ENCODE data around the gene MED23. TPM values are rescaled to one million over a fixed set of nuclear protein-coding genes. Genes with fewer than 3 reads are reported as not detected.

The MED23 gene
- total and polyA plus RNA-seq, 2 experiments from 2014 or later = 8.6 to 23.6 TPM

GRCh38 chr6:131651782-131652181 is 23.7 kb upstream of the MED23 start:
- no peak overlapping the region for H3K4me3 Mint-ChIP-seq
- Histone ChIP-seq H3K36me3 (ENCODE audit: insufficient read depth) (no peaks in the 10 kb centered on the region), H3K4me1 (ENCODE audit: insufficient read depth) (no peaks in the 10 kb centered on the region), H4K20me1 (replicated peaks; ENCODE audit: insufficient read depth) (no peaks in the 10 kb centered on the region), H3K4me3 (no peak overlapping the region), H2AFZ (no peak overlapping the region), H3F3A (replicated peaks; ENCODE audit: low read depth) (no peaks in the 10 kb centered on the region), H3K27me3 (ENCODE audit: insufficient read depth) (no peaks in the 10 kb centered on the region), H3K9me2 (ENCODE audit: insufficient read depth) (0 out of 2 replicates have a peak, but pooled peaks cover 2% of the 10 kb centered on the region), H3K27ac (ENCODE audit: low read depth) (no peak overlapping the region), H3K4me2 (no peak overlapping the region), H3K79me2 (replicated peaks; ENCODE audit: insufficient read depth) (no peaks in the 10 kb centered on the region)
- TF ChIP-seq NANOG (IDR thresholded peaks at IDR 0.05; ENCODE audit: borderline replicate concordance) (no peak), CREB1 (CRISPR knock-in tag; IDR thresholded peaks at IDR 0.05; ENCODE audit: low read depth) (no peak), ZNF114 (CRISPR knock-in tag; IDR thresholded peaks at IDR 0.05) (no peak), POLR2AphosphoS5 (IDR thresholded peaks at IDR 0.05; ENCODE audit: low read depth) (no peak)
- TF ChIP-seq, protein P1, sequence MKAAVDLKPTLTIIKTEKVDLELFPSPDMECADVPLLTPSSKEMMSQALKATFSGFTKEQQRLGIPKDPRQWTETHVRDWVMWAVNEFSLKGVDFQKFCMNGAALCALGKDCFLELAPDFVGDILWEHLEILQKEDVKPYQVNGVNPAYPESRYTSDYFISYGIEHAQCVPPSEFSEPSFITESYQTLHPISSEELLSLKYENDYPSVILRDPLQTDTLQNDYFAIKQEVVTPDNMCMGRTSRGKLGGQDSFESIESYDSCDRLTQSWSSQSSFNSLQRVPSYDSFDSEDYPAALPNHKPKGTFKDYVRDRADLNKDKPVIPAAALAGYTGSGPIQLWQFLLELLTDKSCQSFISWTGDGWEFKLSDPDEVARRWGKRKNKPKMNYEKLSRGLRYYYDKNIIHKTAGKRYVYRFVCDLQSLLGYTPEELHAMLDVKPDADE (IDR thresholded peaks at IDR 0.05) = no peak
- TF ChIP-seq, protein P2, sequence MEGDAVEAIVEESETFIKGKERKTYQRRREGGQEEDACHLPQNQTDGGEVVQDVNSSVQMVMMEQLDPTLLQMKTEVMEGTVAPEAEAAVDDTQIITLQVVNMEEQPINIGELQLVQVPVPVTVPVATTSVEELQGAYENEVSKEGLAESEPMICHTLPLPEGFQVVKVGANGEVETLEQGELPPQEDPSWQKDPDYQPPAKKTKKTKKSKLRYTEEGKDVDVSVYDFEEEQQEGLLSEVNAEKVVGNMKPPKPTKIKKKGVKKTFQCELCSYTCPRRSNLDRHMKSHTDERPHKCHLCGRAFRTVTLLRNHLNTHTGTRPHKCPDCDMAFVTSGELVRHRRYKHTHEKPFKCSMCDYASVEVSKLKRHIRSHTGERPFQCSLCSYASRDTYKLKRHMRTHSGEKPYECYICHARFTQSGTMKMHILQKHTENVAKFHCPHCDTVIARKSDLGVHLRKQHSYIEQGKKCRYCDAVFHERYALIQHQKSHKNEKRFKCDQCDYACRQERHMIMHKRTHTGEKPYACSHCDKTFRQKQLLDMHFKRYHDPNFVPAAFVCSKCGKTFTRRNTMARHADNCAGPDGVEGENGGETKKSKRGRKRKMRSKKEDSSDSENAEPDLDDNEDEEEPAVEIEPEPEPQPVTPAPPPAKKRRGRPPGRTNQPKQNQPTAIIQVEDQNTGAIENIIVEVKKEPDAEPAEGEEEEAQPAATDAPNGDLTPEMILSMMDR (conservative IDR thresholded peaks at IDR 0.05; ENCODE audit: low read depth in 2 of 2) = no peak
- peaks cover 1% of the 10 kb centered on the region for H3K27me3 Mint-ChIP-seq (ENCODE audit: insufficient read depth, low read depth, poor library complexity)
- no peak overlapping the region for H3K27ac Mint-ChIP-seq
- H3K4me1 Mint-ChIP-seq = no peaks in the 10 kb centered on the region
- H3K36me3 Mint-ChIP-seq (ENCODE audit: low read depth) = no peaks in the 10 kb centered on the region
- ATAC-seq (no peak), DNase-seq (ENCODE audit: low spot score) (no peak)
- H3K9me3 Mint-ChIP-seq = no peaks in the 10 kb centered on the region

DNA sequence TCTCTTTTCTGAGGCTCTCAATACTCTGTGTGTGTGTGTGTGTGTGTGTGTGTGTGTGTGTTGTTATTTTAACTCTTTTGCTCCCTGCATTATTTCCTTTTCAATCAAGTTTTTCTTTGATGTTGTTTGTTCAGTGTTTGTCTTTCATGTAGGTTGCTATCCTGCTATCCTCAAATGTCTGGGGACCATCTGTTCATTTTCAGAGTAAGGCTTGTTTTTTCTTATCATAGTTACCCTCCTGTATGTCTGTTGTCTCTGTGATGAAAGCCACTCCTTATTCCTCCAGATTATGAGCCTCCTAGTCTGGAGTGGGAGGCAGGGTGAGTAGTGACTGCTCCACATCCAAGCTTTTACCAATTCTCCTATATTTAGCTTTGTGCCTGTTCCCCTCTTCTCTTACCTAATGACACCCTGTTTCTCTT is 18.2 kb upstream of the MED23 start:
- H3K36me3 ChIP-seq (ENCODE audit: insufficient read depth) = no peaks in the 10 kb centered on the region
- no peaks in the 10 kb centered on the region for H4K20me1 ChIP-seq (replicated peaks; ENCODE audit: insufficient read depth)
- Mint-ChIP-seq H3K4me1 (no peaks in the 10 kb centered on the region), H3K27ac (no peak overlapping the region), H3K9me3 (no peaks in the 10 kb centered on the region), H3K27me3 (ENCODE audit: insufficient read depth, low read depth, poor library complexity) (no peaks in the 10 kb centered on the region), H3K4me3 (no peak overlapping the region), H3K36me3 (ENCODE audit: low read depth) (no peaks in the 10 kb centered on the region)
- H3K4me2 ChIP-seq = no peak overlapping the region
- no peaks in the 10 kb centered on the region; the same call in 1 of the 2 replicates for H3K27me3 ChIP-seq (ENCODE audit: insufficient read depth)
- H3K79me2 ChIP-seq (replicated peaks; ENCODE audit: insufficient read depth) = no peaks in the 10 kb centered on the region
- no peak overlapping the region for H3K4me3 ChIP-seq
- TF ChIP-seq CREB1 (CRISPR knock-in tag; IDR thresholded peaks at IDR 0.05; ENCODE audit: low read depth) = no peak
- TF ChIP-seq ZNF331 (CRISPR knock-in tag; IDR thresholded peaks at IDR 0.05; ENCODE audit: low read depth) = no peak
- no peak for TF ChIP-seq EZH2 (IDR thresholded peaks at IDR 0.05; ENCODE audit: low read depth, unreplicated experiment)
- ATAC-seq (no peak), DNase-seq (ENCODE audit: low spot score) (no peak)
- no peaks in the 10 kb centered on the region for H3K4me1 ChIP-seq (ENCODE audit: insufficient read depth)
- no peak overlapping the region for H2AFZ ChIP-seq
- no peak overlapping the region for H3K27ac ChIP-seq (ENCODE audit: low read depth)
- no peaks in the 10 kb centered on the region for H3K9me2 ChIP-seq (ENCODE audit: insufficient read depth)
- H3F3A ChIP-seq (replicated peaks; ENCODE audit: low read depth) = no peaks in the 10 kb centered on the region

DNA sequence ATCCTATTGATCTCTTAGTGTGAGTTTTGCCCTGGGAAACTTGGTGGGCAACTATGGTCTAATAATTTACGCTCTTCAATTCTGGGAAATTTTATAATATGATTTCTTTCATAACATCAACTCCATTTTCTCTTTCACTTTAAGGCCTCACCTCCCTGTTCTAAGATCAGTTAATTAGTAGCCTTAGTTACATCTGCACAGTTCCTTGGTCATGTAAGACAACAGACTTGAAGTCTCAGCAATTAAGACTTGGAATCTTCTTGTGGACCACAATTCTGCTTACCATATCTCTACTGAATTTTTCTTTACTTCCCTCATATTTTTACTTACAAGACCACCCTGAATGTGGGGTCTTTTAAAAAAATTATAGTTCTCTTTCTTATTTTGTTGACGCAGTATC is 17.8 kb upstream of the MED23 start:
- ATAC-seq (no peak), DNase-seq (ENCODE audit: low spot score) (no peak)
- Histone ChIP-seq H3K4me3 (no peak overlapping the region), H3F3A (replicated peaks; ENCODE audit: low read depth) (no peaks in the 10 kb centered on the region), H3K27ac (ENCODE audit: low read depth) (no peak overlapping the region), H3K4me1 (ENCODE audit: insufficient read depth) (no peaks in the 10 kb centered on the region), H3K36me3 (ENCODE audit: insufficient read depth) (no peaks in the 10 kb centered on the region), H3K79me2 (replicated peaks; ENCODE audit: insufficient read depth) (no peaks in the 10 kb centered on the region), H4K20me1 (replicated peaks; ENCODE audit: insufficient read depth) (no peaks in the 10 kb centered on the region), H2AFZ (no peak overlapping the region), H3K9me2 (ENCODE audit: insufficient read depth) (no peaks in the 10 kb centered on the region), H3K27me3 (ENCODE audit: insufficient read depth) (no peaks in the 10 kb centered on the region; the same call in 1 of the 2 replicates), H3K4me2 (no peak overlapping the region)
- Mint-ChIP-seq H3K27me3 (ENCODE audit: insufficient read depth, low read depth, poor library complexity) (no peaks in the 10 kb centered on the region), H3K4me1 (no peaks in the 10 kb centered on the region), H3K9me3 (no peaks in the 10 kb centered on the region), H3K36me3 (ENCODE audit: low read depth) (no peaks in the 10 kb centered on the region), H3K27ac (no peak overlapping the region), H3K4me3 (no peak overlapping the region)
- no peak for TF ChIP-seq JUNB (IDR thresholded peaks at IDR 0.05; ENCODE audit: unreplicated experiment)
- no peak for TF ChIP-seq REST (IDR thresholded peaks at IDR 0.05; ENCODE audit: unreplicated experiment)
- TF ChIP-seq, protein P2 (conservative IDR thresholded peaks at IDR 0.05; ENCODE audit: low read depth in 2 of 2) = no peak
- TF ChIP-seq EZH2phosphoT487 (IDR thresholded peaks at IDR 0.05; ENCODE audit: unreplicated experiment) = no peak
- no peak for TF ChIP-seq POLR2AphosphoS5 (IDR thresholded peaks at IDR 0.05; ENCODE audit: low read depth)
- TF ChIP-seq EZH2 (IDR thresholded peaks at IDR 0.05; ENCODE audit: low read depth, unreplicated experiment) = no peak
